Cardiac fibroblast (primary cell): Measurements from ENCODE around the gene LIPC.

Source experiments
- DNase-seq, 2 donors: peaks; one replicate each; pipeline versions ENCODE4 v3.0.0 to v3.0.0-alpha.2; 2010; ENCODE audit warnings: low read depth in 2 of 2
- H3K4me3 ChIP-seq, 2 donors: replicated peaks in 1 of 2; 1 replicate in 1 of 2; 2 replicates in 1 of 2; pipeline ENCODE4 v1.5.1; 2011; ENCODE audit warnings: low read depth in 2 of 2, low read length in 2 of 2, mild to moderate bottlenecking in 2 of 2, moderate library complexity in 1 of 2
- CTCF ChIP-seq: IDR thresholded peaks from one replicate; pipeline ENCODE4 v1.5.1; 2011; ENCODE audit warnings: low read depth, mild to moderate bottlenecking, low read length, inconsistent platforms

LIPC gene

DNA sequence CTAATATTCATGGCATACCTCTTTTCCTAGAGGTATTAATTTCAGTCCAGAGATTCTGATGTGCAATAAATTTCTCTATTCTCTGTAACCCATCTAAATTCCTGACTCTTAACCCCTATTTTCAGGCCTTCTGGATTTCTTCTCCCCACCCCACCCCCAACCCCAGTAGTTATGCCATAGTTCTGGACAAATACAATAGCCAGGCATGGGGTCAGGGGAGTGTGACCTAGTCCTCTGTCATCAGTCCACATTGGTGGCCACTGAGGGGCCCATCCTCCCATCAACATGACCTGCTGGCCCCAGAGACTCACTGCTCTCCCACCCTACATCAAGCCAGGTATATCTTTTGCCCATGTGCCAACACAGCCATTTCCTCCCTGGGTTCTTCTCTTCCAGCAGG, 3.8 kb upstream of the LIPC start:
- no peak overlapping the region for H3K4me3 ChIP-seq
- TF ChIP-seq CTCF = no peak
- no peak for DNase-seq

DNA sequence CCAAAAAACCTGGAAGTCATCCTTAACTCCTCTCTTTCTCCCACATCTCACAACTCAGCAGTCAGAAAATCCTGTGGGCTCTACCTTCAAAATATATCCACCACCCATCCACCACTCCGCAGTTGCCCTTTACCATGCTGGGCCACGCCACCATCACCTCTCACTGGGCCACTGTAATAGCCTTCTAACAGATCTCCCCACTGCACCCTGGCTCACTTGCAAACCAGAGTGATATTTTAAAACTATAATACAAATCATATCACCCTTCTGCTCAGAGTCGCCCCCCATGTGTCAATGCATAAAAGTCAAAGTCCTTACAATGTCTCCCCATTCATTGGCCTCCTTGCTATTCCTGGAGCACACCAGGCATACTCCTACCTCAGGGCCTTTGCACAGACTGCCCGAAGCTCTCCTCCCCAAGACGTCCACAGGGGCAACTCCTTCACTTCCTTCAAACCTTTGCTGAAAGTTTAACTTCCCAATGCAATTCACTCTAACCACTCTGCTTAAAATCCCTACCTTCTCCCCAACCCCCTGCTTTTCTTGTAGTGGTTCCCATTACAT, 1.5 kb upstream of the LIPC start:
- no peak overlapping the region for H3K4me3 ChIP-seq
- no peak for DNase-seq
- TF ChIP-seq CTCF = no peak

DNA sequence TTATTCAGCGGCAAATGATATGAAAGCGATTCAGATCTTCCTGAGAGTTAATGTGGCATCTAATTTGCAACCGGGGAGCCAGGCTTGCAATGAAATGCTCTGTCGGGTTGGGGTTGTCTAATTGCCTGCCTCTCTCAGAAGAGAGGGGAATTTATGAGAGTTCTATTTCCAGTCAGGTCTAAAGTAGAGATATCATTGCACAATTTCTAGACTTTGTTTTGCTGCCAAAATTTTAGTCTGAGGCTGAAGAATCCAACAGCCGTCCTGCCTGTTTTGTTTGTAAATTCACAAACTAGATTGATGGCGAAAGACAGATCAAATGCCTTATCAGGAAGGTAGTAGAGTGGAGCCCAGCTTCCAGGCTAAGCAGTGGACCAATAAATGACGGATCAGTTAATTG, 610 bp downstream of the LIPC start:
- DNase-seq = peak; percentile 36 to 65
- H3K4me3 ChIP-seq = no peak overlapping the region
- no peak for TF ChIP-seq CTCF

DNA sequence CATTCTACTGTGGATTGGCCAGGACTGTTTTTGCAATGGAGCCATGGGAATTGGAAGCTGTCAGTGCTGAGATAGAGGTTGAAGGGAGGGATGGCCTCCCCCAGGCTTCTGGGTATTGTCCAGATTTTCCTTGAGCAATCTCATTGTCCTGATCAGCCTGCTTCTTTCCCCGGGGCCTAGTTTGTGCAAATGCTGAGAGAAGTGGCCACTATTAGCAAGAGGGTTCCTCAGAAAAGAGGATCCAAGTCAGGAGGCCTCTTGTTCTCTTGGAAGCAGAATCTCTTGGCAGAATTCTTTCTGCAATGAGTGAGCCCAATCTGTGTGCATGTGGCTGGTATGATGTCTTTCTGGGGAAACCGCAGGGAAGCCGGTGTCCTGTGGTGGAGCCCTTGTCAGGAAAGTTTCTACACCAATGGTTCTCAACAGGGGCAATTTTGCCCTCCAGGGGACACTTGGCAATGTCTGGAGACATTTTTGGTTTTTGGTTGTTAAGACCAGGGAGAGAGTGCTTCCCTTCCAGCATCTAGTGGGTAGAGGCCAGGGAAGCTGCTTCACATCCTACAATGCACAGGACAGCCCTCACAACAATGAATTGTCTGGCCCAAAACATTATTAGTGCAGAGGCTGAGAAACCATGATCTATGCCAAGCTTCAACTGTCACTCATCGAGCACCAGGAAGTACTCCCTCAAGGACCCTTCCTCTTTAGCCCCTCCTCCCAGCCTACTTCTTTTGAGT, 2.0 kb downstream of the LIPC start:
- DNase-seq = peak in 1 of 2 donors; percentile 71
- no peak for TF ChIP-seq CTCF
- no peak overlapping the region for H3K4me3 ChIP-seq

DNA sequence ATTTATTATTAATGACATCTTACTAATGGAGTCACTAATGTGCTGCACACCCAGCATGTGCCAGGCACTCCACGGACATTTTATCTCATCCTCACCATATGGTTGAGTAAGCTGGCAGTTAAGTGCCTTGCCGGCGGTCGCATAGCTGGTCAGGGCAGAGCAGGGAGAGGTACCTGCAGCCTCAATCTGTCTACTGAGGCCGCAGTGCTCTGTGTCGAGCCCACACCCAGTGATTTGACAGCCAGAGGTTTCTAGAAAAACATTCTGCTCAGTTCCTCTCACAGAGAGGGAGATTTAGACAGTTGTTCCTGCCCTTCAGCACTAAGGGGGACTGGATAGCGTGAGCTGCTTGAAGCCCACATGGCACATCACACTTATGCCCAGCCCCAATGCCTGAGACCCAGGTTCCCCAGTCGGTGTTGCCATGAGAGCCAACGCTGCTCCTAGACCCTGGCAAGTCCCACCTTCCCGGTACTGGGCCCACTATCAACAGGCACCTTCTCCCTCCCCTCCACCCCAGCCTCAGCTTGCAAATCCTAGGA, 2.6 kb downstream of the LIPC start:
- no peak for DNase-seq
- no peak overlapping the region for H3K4me3 ChIP-seq
- TF ChIP-seq CTCF = no peak

DNA sequence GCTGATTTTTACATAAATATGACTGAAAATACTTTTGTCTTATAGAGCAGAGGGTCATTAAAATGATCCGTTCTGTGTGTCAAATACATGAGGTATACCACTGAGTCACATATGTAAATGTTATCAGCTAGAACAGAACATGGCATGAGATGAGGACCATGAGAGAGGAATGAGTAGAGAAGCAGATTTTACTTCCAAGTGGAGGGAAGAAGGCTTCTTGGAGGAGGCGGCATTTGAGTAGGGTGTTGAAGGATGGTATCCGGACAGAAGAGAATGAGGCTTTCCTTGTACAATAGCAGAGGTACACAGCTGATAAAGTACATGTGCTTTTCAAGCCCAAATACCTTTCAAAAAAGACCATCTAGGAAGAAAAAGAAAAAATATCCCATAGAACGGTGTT, 4.8 kb downstream of the LIPC start:
- TF ChIP-seq CTCF = no peak
- DNase-seq = no peak
- H3K4me3 ChIP-seq = no peak overlapping the region
